GM23338 (cell line): ENCODE data around the gene PHYHIPL. TPM values are rescaled to one million over a fixed set of nuclear protein-coding genes. Genes with fewer than 3 reads are reported as not detected.

Source experiments
- ATAC-seq: fragments of 200-7000 bp; cut with Tn5 transposase; 3 replicates; pipeline ENCODE4 v1.9.1; 2020
- DNase-seq: peaks from one replicate; pipeline ENCODE4 v3.0.0-alpha.2; 2015; ENCODE audit warnings: low spot score
- H2AFZ ChIP-seq: fragments of 200-600 bp; sonication (generic); 2 replicates; pipeline ENCODE4 v1.8.0; 2016; ENCODE audit warnings: antibody characterized with exemption, mild to moderate bottlenecking, moderate library complexity
- H3F3A ChIP-seq: fragments of 200-600 bp; sonication (generic); replicated peaks from 2 replicates; pipeline ENCODE4 v1.8.0; 2017; ENCODE audit warnings: antibody characterized with exemption, mixed run types, low read depth
- H3K27ac ChIP-seq: fragments of 200-600 bp; sonication (generic); 2 replicates; pipeline ENCODE4 v1.6.1; 2016; ENCODE audit warnings: low read depth
- H3K27me3 ChIP-seq: fragments of 200-600 bp; sonication (generic); 2 replicates; pipeline ENCODE4 v1.8.0; 2016; ENCODE audit warnings: mild to moderate bottlenecking, mixed run types, moderate library complexity; ENCODE audit not compliant: insufficient read depth
- H3K36me3 ChIP-seq: fragments of 200-600 bp; sonication (generic); 2 replicates; pipeline ENCODE4 v1.8.0; 2016; ENCODE audit warnings: mild to moderate bottlenecking; ENCODE audit not compliant: insufficient read depth
- H3K4me1 ChIP-seq: fragments of 200-600 bp; sonication (generic); 2 replicates; pipeline ENCODE4 v1.8.0; 2016; ENCODE audit warnings: mild to moderate bottlenecking, moderate library complexity; ENCODE audit not compliant: insufficient read depth
- H3K4me2 ChIP-seq: fragments of 200-600 bp; sonication (generic); 2 replicates; pipeline ENCODE4 v1.7.1; 2017; ENCODE audit warnings: mixed run types
- H3K4me3 ChIP-seq: fragments of 200-600 bp; sonication (generic); 2 replicates; pipeline ENCODE4 v1.6.1; 2016; ENCODE audit warnings: mixed run types
- H3K79me2 ChIP-seq: fragments of 200-600 bp; sonication (generic); replicated peaks from 2 replicates; pipeline ENCODE4 v1.8.0; 2017; ENCODE audit warnings: mild to moderate bottlenecking; ENCODE audit not compliant: insufficient read depth
- H3K9me2 ChIP-seq: fragments of 200-600 bp; sonication (generic); 2 replicates; pipeline ENCODE4 v1.8.0; 2017; ENCODE audit not compliant: insufficient read depth
- H4K20me1 ChIP-seq: fragments of 200-600 bp; sonication (generic); replicated peaks from 2 replicates; pipeline ENCODE4 v1.8.0; 2017; ENCODE audit warnings: mild to moderate bottlenecking; ENCODE audit not compliant: insufficient read depth
- H3K27ac Mint-ChIP-seq: 2 replicates; pipeline ENCODE4 v1.8.0; 2020; ENCODE audit warnings: inconsistent platforms, mild to moderate bottlenecking, moderate library complexity, mixed read lengths
- H3K27me3 Mint-ChIP-seq: 3 replicates; pipeline ENCODE4 v1.8.0; 2022; ENCODE audit warnings: low read depth, mild to moderate bottlenecking, moderate library complexity, mixed read lengths, inconsistent platforms; ENCODE audit not compliant: insufficient read depth, poor library complexity
- H3K36me3 Mint-ChIP-seq: 3 replicates; pipeline ENCODE4 v1.8.0; 2021; ENCODE audit warnings: low read depth, mild to moderate bottlenecking, inconsistent platforms, moderate library complexity, mixed read lengths
- H3K4me1 Mint-ChIP-seq: 3 replicates; pipeline ENCODE4 v1.8.0; 2020; ENCODE audit warnings: mild to moderate bottlenecking, inconsistent platforms, mixed read lengths
- H3K4me3 Mint-ChIP-seq: 3 replicates; pipeline ENCODE4 v1.8.0; 2021; ENCODE audit warnings: moderate library complexity, mild to moderate bottlenecking, inconsistent platforms, mixed read lengths
- H3K9me3 Mint-ChIP-seq: 3 replicates; pipeline ENCODE4 v1.8.0; 2020; ENCODE audit warnings: moderate library complexity, mild to moderate bottlenecking, inconsistent platforms, mixed read lengths
- CREB1 ChIP-seq: fragments of 250-450 bp; sonication (Bioruptor Pico); IDR thresholded peaks from 2 replicates; pipeline ENCODE4 v1.5.0; 2020; ENCODE audit warnings: low read depth, mild to moderate bottlenecking, moderate library complexity
- ETS1 ChIP-seq: IDR thresholded peaks from 2 replicates; pipeline ENCODE4 v1.6.1; 2016; ENCODE audit warnings: antibody characterized with exemption
- EZH2 ChIP-seq: fragments of 200-600 bp; sonication (generic); IDR thresholded peaks from one replicate; pipeline ENCODE4 v1.8.0; 2017; ENCODE audit warnings: antibody characterized with exemption, mild to moderate bottlenecking, low read depth; ENCODE audit not compliant: unreplicated experiment
- EZH2phosphoT487 ChIP-seq: fragments of 200-600 bp; sonication (generic); IDR thresholded peaks from one replicate; pipeline ENCODE4 v1.8.1; 2018; ENCODE audit warnings: antibody characterized with exemption; ENCODE audit not compliant: unreplicated experiment
- JUNB ChIP-seq: IDR thresholded peaks from one replicate; pipeline ENCODE4 v1.6.1; 2016; ENCODE audit warnings: antibody characterized with exemption; ENCODE audit not compliant: unreplicated experiment
- NANOG ChIP-seq: IDR thresholded peaks from 2 replicates; pipeline ENCODE4 v1.6.1; 2016; ENCODE audit warnings: antibody characterized with exemption, borderline replicate concordance
- POLR2AphosphoS5 ChIP-seq: IDR thresholded peaks from 2 replicates; pipeline ENCODE4 v1.6.1; 2016; ENCODE audit warnings: antibody characterized with exemption, low read depth
- STAT1 ChIP-seq: IDR thresholded peaks from one replicate; pipeline ENCODE4 v1.6.1; 2016; ENCODE audit warnings: antibody characterized with exemption; ENCODE audit not compliant: unreplicated experiment
- ZNF114 ChIP-seq: fragments of 250-450 bp; sonication (Bioruptor Pico); IDR thresholded peaks from 2 replicates; pipeline ENCODE4 v1.5.0; 2020; ENCODE audit warnings: mild to moderate bottlenecking, moderate library complexity
- ZNF331 ChIP-seq: fragments of 250-450 bp; sonication (Bioruptor Pico); IDR thresholded peaks from 2 replicates; pipeline ENCODE4 v1.5.0; 2020; ENCODE audit warnings: low read depth, mild to moderate bottlenecking, moderate library complexity
- polyA plus RNA-seq: library from polyadenylated mRNA; unstranded; fragments of >200 nt; fragmentation: Nextera tagmentation; extraction: Ambion mirVana; gene quantifications from 2 replicates; pipeline ENCODE4 v1.2.1, GENCODE V29; 2016
- total RNA-seq: library from RNA; depleted of rRNA; stranded (reverse); fragments of >200 nt; shearing (Covaris generic); gene quantifications from 2 replicates; pipeline ENCODE4 v1.2.3, GENCODE V29; 2014
- TF ChIP-seq, protein P1 (sequence below): IDR thresholded peaks from one replicate; pipeline ENCODE4 v1.6.1; 2018; ENCODE audit warnings: antibody characterized with exemption; ENCODE audit not compliant: unreplicated experiment
- TF ChIP-seq, protein P2 (sequence below), 2 experiments: fragments of 200-600 bp in 1 of 2; sonication (generic) in 1 of 2; conservative IDR thresholded peaks; 2 replicates each; pipeline versions ENCODE4 v1.5.1 to v1.6.1; 2016 to 2017; ENCODE audit warnings: antibody characterized with exemption in 2 of 2, low read depth in 2 of 2, mild to moderate bottlenecking in 2 of 2, moderate library complexity in 1 of 2

PHYHIPL gene
- total and polyA plus RNA-seq, 2 experiments from 2014 or later = 0.24 to 0.27 TPM

GRCh38 chr10:59265141-59265540 is 88.7 kb downstream of the PHYHIPL start:
- Histone ChIP-seq H3K4me3 (no peak overlapping the region), H3K27ac (no peak overlapping the region), H3K9me2 (no peaks in the 10 kb centered on the region), H3K4me1 (no peaks in the 10 kb centered on the region), H3K27me3 (no peaks in the 10 kb centered on the region), H3K79me2 (no peaks in the 10 kb centered on the region), H3K4me2 (no peak overlapping the region), H3F3A (no peaks in the 10 kb centered on the region), H3K36me3 (no peaks in the 10 kb centered on the region), H4K20me1 (no peaks in the 10 kb centered on the region), H2AFZ (no peak overlapping the region)
- TF ChIP-seq, protein P1, sequence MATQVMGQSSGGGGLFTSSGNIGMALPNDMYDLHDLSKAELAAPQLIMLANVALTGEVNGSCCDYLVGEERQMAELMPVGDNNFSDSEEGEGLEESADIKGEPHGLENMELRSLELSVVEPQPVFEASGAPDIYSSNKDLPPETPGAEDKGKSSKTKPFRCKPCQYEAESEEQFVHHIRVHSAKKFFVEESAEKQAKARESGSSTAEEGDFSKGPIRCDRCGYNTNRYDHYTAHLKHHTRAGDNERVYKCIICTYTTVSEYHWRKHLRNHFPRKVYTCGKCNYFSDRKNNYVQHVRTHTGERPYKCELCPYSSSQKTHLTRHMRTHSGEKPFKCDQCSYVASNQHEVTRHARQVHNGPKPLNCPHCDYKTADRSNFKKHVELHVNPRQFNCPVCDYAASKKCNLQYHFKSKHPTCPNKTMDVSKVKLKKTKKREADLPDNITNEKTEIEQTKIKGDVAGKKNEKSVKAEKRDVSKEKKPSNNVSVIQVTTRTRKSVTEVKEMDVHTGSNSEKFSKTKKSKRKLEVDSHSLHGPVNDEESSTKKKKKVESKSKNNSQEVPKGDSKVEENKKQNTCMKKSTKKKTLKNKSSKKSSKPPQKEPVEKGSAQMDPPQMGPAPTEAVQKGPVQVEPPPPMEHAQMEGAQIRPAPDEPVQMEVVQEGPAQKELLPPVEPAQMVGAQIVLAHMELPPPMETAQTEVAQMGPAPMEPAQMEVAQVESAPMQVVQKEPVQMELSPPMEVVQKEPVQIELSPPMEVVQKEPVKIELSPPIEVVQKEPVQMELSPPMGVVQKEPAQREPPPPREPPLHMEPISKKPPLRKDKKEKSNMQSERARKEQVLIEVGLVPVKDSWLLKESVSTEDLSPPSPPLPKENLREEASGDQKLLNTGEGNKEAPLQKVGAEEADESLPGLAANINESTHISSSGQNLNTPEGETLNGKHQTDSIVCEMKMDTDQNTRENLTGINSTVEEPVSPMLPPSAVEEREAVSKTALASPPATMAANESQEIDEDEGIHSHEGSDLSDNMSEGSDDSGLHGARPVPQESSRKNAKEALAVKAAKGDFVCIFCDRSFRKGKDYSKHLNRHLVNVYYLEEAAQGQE = peak; percentile 70
- no peak for TF ChIP-seq ETS1
- TF ChIP-seq, protein P2, sequence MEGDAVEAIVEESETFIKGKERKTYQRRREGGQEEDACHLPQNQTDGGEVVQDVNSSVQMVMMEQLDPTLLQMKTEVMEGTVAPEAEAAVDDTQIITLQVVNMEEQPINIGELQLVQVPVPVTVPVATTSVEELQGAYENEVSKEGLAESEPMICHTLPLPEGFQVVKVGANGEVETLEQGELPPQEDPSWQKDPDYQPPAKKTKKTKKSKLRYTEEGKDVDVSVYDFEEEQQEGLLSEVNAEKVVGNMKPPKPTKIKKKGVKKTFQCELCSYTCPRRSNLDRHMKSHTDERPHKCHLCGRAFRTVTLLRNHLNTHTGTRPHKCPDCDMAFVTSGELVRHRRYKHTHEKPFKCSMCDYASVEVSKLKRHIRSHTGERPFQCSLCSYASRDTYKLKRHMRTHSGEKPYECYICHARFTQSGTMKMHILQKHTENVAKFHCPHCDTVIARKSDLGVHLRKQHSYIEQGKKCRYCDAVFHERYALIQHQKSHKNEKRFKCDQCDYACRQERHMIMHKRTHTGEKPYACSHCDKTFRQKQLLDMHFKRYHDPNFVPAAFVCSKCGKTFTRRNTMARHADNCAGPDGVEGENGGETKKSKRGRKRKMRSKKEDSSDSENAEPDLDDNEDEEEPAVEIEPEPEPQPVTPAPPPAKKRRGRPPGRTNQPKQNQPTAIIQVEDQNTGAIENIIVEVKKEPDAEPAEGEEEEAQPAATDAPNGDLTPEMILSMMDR (conservative IDR thresholded peaks at IDR 0.05; ENCODE audit: low read depth in 2 of 2) = no peak
- H3K27me3 Mint-ChIP-seq = no peaks in the 10 kb centered on the region
- DNase-seq (peak; percentile 20), ATAC-seq (no peak; the same call in 2 of the 3 replicates)
- no peak overlapping the region for H3K4me3 Mint-ChIP-seq
- no peaks in the 10 kb centered on the region for H3K9me3 Mint-ChIP-seq
- no peak overlapping the region for H3K27ac Mint-ChIP-seq
- H3K4me1 Mint-ChIP-seq = no peaks in the 10 kb centered on the region; the same call in 2 of the 3 replicates
- no peaks in the 10 kb centered on the region for H3K36me3 Mint-ChIP-seq

DNA sequence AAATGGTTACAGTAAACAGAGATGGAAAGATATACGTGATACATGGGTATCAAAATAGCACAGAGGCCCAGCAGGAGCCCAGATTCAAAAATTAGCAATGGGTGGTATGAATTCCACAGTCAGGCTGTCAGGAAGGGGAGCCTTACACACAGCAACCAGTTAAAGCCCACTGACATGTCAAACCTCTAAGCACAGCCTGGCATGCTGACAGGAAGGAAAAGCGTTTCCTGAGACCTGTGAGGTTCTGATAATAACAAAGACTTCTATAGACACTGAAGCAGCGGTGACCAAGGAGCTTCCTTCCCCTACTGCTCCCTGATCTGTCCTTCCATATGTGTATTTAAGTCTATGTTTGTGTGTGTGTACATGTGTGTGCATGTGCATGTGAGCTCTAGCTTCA is 89.9 kb downstream of the PHYHIPL start:
- H3K36me3 ChIP-seq = no peaks in the 10 kb centered on the region
- H3K9me3 Mint-ChIP-seq = no peaks in the 10 kb centered on the region
- H3K4me2 ChIP-seq = no peak overlapping the region
- H3K4me3 ChIP-seq = no peak overlapping the region
- no peak overlapping the region for H2AFZ ChIP-seq
- peaks cover 2% of the 10 kb centered on the region for H3K27me3 Mint-ChIP-seq
- no peaks in the 10 kb centered on the region for H3K9me2 ChIP-seq
- H3K27ac Mint-ChIP-seq = no peak overlapping the region
- no peak for ATAC-seq
- no peak for DNase-seq
- H3K4me1 Mint-ChIP-seq = no peaks in the 10 kb centered on the region; the same call in 2 of the 3 replicates
- H3K27ac ChIP-seq = no peak overlapping the region
- no peaks in the 10 kb centered on the region for H3K36me3 Mint-ChIP-seq
- no peak overlapping the region for H3K4me3 Mint-ChIP-seq
- no peaks in the 10 kb centered on the region for H3K79me2 ChIP-seq
- H4K20me1 ChIP-seq = no peaks in the 10 kb centered on the region
- H3K27me3 ChIP-seq = no peaks in the 10 kb centered on the region
- no peaks in the 10 kb centered on the region for H3F3A ChIP-seq
- no peaks in the 10 kb centered on the region for H3K4me1 ChIP-seq
- TF ChIP-seq CREB1 (no peak), NANOG (no peak), ETS1 (no peak), EZH2 (no peak), EZH2phosphoT487 (no peak), ZNF114 (CRISPR knock-in tag) (no peak), ZNF331 (no peak), POLR2AphosphoS5 (no peak), STAT1 (no peak), JUNB (no peak)
- TF ChIP-seq, protein P2 (conservative IDR thresholded peaks at IDR 0.05; ENCODE audit: low read depth in 2 of 2) = no peak
